ENCODE results near the gene ZNF134. TPM values are rescaled to one million over a fixed set of nuclear protein-coding genes. Genes with fewer than 3 reads are reported as not detected.

The ZNF134 gene
- total RNA-seq, 1 donor from 2014 or later: 27.1 TPM

DNA sequence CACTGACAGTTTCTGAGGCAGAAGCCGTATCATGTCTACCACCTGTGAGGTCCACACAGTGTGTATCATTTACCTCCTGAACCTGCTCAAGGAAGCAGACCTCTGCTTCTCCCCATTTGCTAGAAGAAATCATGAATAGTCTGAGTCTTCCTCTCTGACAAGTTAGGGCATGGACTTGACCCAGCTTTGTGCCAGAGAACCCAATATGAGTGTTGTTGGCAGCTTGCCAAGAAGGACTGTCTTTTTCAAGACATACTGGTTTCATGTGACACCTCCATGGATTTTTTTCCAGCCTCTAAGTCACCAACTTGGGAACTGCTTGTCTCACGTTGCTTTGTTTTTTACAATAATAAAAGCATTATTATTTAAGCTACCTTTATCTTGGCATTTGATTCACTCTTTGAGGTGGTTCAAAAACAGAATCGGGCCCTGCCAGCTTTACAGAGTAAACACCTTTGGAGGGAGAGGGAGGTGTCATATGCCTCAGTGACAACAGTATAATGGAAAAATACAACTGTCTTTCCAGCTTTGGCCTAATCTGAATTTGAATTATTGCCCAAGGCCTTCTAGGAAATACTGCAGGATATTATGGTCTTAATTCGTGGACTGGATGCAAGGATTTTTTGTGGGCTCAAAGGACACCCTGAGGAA lies 28.5 kb downstream of the ZNF134 start:
- peaks cover 58% of the 10 kb centered on the region for H3K36me3 Mint-ChIP-seq
- H3K4me1 Mint-ChIP-seq (ENCODE audit: unreplicated experiment): no peaks in the 10 kb centered on the region
- peaks cover 27% of the 10 kb centered on the region for H3K9me3 Mint-ChIP-seq
- TF ChIP-seq, protein P1, sequence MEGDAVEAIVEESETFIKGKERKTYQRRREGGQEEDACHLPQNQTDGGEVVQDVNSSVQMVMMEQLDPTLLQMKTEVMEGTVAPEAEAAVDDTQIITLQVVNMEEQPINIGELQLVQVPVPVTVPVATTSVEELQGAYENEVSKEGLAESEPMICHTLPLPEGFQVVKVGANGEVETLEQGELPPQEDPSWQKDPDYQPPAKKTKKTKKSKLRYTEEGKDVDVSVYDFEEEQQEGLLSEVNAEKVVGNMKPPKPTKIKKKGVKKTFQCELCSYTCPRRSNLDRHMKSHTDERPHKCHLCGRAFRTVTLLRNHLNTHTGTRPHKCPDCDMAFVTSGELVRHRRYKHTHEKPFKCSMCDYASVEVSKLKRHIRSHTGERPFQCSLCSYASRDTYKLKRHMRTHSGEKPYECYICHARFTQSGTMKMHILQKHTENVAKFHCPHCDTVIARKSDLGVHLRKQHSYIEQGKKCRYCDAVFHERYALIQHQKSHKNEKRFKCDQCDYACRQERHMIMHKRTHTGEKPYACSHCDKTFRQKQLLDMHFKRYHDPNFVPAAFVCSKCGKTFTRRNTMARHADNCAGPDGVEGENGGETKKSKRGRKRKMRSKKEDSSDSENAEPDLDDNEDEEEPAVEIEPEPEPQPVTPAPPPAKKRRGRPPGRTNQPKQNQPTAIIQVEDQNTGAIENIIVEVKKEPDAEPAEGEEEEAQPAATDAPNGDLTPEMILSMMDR (conservative IDR thresholded peaks at IDR 0.05): no peak
- no peak for DNase-seq (ENCODE audit: extremely low spot score, unreplicated experiment)
- H3K27me3 Mint-ChIP-seq: no peaks in the 10 kb centered on the region
- H3K27ac Mint-ChIP-seq: no peak overlapping the region
- no peak overlapping the region for H3K4me3 Mint-ChIP-seq

DNA sequence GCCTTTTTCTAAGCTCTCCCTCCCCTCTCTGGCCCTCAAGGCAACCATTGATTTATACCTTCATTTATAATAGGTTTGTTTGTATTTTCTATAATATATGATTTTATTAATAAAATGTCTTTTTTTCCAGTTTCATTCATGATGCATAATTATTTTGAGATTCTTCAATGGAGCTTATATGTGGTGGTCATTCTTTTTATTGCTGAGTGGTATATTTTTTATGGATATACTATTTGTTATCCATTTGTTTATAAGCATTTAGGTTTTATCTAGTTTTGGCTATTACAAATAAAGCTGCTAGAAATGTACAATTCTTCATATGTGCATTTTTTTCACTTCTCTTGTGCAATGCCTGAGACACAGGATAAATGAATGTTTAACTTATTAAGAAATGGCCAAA lies 29.7 kb downstream of the ZNF134 start:
- Mint-ChIP-seq H3K27me3 (no peaks in the 10 kb centered on the region), H3K36me3 (peaks cover 47% of the 10 kb centered on the region), H3K4me1 (ENCODE audit: unreplicated experiment) (no peaks in the 10 kb centered on the region), H3K27ac (no peak overlapping the region), H3K4me3 (no peak overlapping the region), H3K9me3 (peaks cover 21% of the 10 kb centered on the region)
- no peak for DNase-seq (ENCODE audit: extremely low spot score, unreplicated experiment)
- TF ChIP-seq, protein P1 (conservative IDR thresholded peaks at IDR 0.05): no peak

DNA sequence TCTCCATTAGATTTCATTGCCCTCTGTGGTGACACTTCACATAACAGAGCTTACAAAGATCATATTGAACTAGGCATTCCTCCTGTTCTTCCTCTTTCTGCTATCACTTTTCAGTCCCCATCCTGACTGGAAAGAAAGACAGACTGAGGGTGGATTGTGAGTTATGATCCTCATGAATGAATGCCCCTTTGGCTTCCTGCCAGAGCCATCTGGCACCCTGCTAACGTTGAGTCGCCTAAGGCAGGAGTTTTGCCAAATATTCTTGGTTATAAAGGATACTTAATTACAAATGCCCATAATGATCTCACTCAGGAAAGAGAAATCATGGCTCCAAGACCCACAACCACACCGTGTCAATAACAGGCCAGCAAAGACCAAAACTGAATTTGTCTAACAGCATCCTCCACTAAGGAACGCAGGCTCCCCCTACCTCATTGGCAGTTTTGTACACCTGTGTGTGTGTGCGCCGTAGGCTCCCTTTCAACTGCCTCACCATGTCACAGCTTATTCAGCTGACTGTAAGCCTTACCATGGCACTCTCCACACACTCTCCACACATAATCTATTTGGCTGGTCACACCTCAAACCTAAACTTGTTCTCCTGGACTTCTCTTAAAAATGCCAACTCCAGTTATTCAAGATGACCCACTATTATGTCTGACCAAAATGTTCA lies 34.4 kb downstream of the ZNF134 start:
- no peak for DNase-seq (ENCODE audit: extremely low spot score, unreplicated experiment)
- TF ChIP-seq, protein P1 (conservative IDR thresholded peaks at IDR 0.05): no peak
- Mint-ChIP-seq H3K36me3 (peaks cover under 1% of the 10 kb centered on the region), H3K4me3 (no peak overlapping the region), H3K27ac (no peak overlapping the region), H3K9me3 (peaks cover 17% of the 10 kb centered on the region), H3K4me1 (ENCODE audit: unreplicated experiment) (no peaks in the 10 kb centered on the region), H3K27me3 (no peaks in the 10 kb centered on the region)

DNA sequence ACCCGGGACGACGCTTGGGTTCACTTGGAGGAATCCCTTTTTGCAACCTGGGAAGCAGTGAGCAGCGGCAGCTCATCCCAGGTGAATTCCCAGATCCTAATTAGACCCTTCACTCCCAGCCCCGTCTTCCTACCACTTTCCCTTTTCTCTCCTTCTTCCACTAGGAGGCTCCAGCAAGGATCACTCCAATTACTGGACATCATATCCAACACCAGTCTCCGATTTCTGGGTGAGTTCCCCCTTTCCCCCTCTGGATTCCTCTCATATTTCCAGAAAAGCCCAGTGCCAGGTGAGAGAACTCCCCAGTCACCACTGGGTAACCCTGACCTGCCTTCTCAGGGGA lies 37.6 kb downstream of the ZNF134 start:
- Mint-ChIP-seq H3K27me3 (peaks cover 8% of the 10 kb centered on the region), H3K27ac (peak overlapping the region; percentile 74), H3K36me3 (peaks cover 5% of the 10 kb centered on the region), H3K4me1 (ENCODE audit: unreplicated experiment) (no peaks in the 10 kb centered on the region), H3K4me3 (peak overlapping the region; percentile 67), H3K9me3 (peaks cover 25% of the 10 kb centered on the region)
- DNase-seq (ENCODE audit: extremely low spot score, unreplicated experiment): no peak
- TF ChIP-seq, protein P1 (conservative IDR thresholded peaks at IDR 0.05): no peak

DNA sequence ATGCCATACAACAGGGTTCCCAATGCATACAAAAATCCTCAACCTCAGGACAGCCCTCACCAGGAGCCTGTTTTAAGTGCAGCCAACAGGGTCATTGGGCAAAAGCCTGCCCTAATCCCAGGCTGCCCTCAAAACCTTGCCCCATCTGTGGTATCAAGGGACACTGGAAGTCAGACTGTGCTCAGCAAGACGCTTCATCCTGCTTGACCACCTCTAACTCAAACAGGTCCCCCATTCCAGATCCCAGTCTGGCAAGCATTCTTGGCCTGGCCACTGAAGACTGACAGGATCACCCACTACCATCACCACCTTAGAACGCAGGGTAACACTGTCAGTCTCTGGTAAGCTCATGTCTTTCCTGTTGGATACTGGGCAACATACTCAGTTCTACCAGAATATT lies 39.6 kb downstream of the ZNF134 start:
- no peak overlapping the region for H3K27ac Mint-ChIP-seq
- no peaks in the 10 kb centered on the region for H3K4me1 Mint-ChIP-seq (ENCODE audit: unreplicated experiment)
- H3K4me3 Mint-ChIP-seq: no peak overlapping the region
- TF ChIP-seq, protein P1 (conservative IDR thresholded peaks at IDR 0.05): no peak
- peaks cover 25% of the 10 kb centered on the region for H3K9me3 Mint-ChIP-seq
- no peak for DNase-seq (ENCODE audit: extremely low spot score, unreplicated experiment)
- H3K27me3 Mint-ChIP-seq: peaks cover 15% of the 10 kb centered on the region
- peaks cover 5% of the 10 kb centered on the region for H3K36me3 Mint-ChIP-seq
